HFFc6 (cell line): ENCODE results near the gene RALGPS2. TPM values are rescaled to one million over a fixed set of nuclear protein-coding genes. Genes with fewer than 3 reads are reported as not detected.

Experiments
- DNase-seq: peaks from one replicate; pipeline ENCODE4 v3.0.0-alpha.2; 2018
- H3K27ac Mint-ChIP-seq: 2 replicates; pipeline ENCODE4 v1.8.0; 2020; ENCODE audit warnings: mild to moderate bottlenecking, mixed read lengths
- H3K27me3 Mint-ChIP-seq: 2 replicates; pipeline ENCODE4 v1.8.0; 2021; ENCODE audit warnings: mild to moderate bottlenecking, moderate library complexity, mixed read lengths; ENCODE audit not compliant: insufficient read depth
- H3K36me3 Mint-ChIP-seq: 2 replicates; pipeline ENCODE4 v1.8.0; 2021; ENCODE audit warnings: low read depth, mixed read lengths
- H3K4me1 Mint-ChIP-seq: 2 replicates; pipeline ENCODE4 v1.8.0; 2020; ENCODE audit warnings: low read depth, mixed read lengths
- H3K4me3 Mint-ChIP-seq: 2 replicates; pipeline ENCODE4 v1.8.0; 2020; ENCODE audit warnings: mild to moderate bottlenecking, moderate library complexity, mixed read lengths
- H3K9me3 Mint-ChIP-seq: 2 replicates; pipeline ENCODE4 v1.8.0; 2020; ENCODE audit warnings: mild to moderate bottlenecking, mixed read lengths
- total RNA-seq, 6 experiments: library from RNA; stranded (reverse); fragmentation: NEBNext Ultra II Directional; extraction: Animal tissue kit (Norgen Biotek cat#: 25700); gene quantifications; 2 replicates in 1 of 6; 3 replicates in 5 of 6; pipeline ENCODE4 v1.2.3, GENCODE V29; 2021
- TF ChIP-seq, protein P1 (sequence below): fragments of 200-600 bp; sonication (generic); IDR thresholded peaks from 2 replicates; pipeline ENCODE4 v1.5.0; 2021; ENCODE audit warnings: antibody characterized with exemption, mild to moderate bottlenecking

The RALGPS2 gene
- total RNA-seq, 6 experiments from 2014 or later: 41.5 to 59.2 (median 48.9) TPM

DNA sequence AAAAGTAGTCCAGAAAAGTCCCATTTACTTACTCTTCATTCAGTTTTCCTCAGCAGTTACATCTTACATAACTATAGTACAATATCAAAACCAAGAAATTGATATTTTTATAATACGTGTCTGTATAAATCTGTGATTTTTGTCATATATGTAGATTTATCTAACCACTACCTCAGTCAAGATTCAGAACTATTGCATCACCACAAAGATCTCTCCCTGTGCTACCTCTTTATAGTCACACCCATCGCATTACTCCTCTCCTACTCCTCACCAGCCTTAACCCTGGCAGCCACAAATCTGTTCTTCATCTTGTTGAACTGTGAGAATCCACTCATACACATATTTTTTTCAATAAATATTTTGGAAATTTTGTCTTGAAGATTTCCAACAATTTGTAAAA is 72.5 kb downstream of the RALGPS2 start:
- no peak overlapping the region for H3K4me3 Mint-ChIP-seq
- H3K27me3 Mint-ChIP-seq: no peaks in the 10 kb centered on the region; the same call in 1 of the 2 replicates
- H3K36me3 Mint-ChIP-seq: peaks cover 37% of the 10 kb centered on the region
- H3K4me1 Mint-ChIP-seq: no peaks in the 10 kb centered on the region
- TF ChIP-seq, protein P1, sequence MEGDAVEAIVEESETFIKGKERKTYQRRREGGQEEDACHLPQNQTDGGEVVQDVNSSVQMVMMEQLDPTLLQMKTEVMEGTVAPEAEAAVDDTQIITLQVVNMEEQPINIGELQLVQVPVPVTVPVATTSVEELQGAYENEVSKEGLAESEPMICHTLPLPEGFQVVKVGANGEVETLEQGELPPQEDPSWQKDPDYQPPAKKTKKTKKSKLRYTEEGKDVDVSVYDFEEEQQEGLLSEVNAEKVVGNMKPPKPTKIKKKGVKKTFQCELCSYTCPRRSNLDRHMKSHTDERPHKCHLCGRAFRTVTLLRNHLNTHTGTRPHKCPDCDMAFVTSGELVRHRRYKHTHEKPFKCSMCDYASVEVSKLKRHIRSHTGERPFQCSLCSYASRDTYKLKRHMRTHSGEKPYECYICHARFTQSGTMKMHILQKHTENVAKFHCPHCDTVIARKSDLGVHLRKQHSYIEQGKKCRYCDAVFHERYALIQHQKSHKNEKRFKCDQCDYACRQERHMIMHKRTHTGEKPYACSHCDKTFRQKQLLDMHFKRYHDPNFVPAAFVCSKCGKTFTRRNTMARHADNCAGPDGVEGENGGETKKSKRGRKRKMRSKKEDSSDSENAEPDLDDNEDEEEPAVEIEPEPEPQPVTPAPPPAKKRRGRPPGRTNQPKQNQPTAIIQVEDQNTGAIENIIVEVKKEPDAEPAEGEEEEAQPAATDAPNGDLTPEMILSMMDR: no peak
- H3K9me3 Mint-ChIP-seq: no peaks in the 10 kb centered on the region; the same call in 1 of the 2 replicates
- H3K27ac Mint-ChIP-seq: no peak overlapping the region
- no peak for DNase-seq

DNA sequence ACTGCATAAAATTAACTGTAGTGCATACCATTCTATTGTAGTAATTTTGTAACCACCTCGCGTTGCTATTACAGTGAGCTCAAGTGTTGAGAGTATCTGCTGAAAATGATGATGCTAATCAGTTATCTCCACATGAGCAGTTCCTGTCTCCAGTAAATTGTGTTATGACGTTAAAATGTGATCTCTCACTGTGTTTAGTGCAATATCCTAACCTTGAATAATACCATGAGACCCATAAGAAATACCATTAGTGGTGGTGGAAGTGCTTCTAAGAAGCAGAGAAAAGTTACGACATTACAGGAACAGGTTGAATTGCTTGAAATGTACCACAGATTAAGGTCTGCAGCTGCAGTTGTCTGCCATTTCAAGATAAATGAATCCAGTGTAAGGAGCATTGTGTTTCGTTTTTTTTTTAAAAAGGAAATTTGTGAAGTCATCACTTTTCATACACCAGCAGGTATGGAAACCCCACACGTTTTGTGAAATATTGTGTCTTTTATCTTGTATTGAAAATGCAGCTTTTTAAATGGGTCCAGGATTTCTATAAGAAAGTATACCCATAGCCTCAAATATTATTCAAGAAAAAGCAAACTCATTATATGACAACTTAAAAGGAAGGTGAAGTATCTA is 73.3 kb downstream of the RALGPS2 start:
- no peak overlapping the region for H3K27ac Mint-ChIP-seq

DNA sequence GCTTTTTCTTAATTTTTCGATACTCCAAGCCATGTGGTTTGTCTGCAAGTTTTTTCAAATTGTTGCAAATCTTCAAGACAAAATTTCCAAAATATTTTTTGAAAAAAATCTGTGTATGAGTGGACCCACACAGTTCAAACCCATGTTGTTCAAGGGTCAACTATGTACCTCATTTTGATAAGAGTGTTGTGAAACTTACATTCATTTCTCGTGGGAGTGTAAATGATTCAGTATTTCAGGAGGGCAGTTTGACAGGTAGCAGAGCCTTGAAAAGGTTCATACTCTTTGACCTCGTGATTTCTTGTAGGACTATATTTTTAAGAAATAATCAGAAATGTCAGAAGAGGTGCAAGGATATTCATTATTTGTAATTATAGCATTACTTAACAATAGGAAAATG is 77.8 kb downstream of the RALGPS2 start:
- Mint-ChIP-seq H3K27ac (no peak overlapping the region), H3K36me3 (peaks cover 25% of the 10 kb centered on the region), H3K4me1 (no peaks in the 10 kb centered on the region), H3K9me3 (no peaks in the 10 kb centered on the region; the same call in 1 of the 2 replicates), H3K27me3 (no peaks in the 10 kb centered on the region), H3K4me3 (no peak overlapping the region)
- no peak for DNase-seq
- TF ChIP-seq, protein P1: no peak

More for the DNA sequence above, 73.3 kb downstream of the RALGPS2 start:
- H3K36me3 Mint-ChIP-seq: peaks cover 37% of the 10 kb centered on the region
- TF ChIP-seq, protein P1: no peak
- DNase-seq: no peak
- no peaks in the 10 kb centered on the region; the same call in 1 of the 2 replicates for H3K27me3 Mint-ChIP-seq
- H3K4me3 Mint-ChIP-seq: no peak overlapping the region
- H3K4me1 Mint-ChIP-seq: no peaks in the 10 kb centered on the region
- H3K9me3 Mint-ChIP-seq: no peaks in the 10 kb centered on the region; the same call in 1 of the 2 replicates

DNA sequence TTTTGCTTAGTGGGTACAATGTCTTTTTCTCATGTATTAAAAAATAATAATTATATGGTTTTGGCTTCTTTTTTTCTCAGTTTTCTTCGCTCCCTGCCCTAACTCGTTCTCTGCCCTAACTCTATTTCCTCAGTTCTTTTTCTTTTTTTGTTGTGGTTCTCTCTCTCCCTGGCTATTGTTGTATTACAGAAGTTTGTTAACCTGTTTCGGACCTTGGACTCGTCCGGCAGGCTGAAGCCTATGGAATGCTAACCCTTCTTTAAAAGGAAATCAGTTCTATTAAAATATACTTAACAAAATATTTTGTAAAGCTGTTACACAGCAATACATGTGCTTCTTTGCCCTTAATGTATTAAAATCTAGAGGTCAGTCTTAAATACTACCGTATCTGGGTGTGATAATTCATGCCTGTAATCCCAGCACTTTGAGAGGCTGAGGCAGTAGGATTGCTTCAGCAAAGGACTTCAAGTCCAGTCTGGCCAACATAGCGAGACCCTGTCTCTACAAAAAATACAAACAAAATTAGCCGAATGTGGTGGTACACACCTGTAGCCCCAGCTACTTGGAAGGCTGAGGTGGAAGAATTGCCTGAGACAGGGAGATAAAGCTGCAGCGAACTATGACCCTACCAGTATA is 81.7 kb downstream of the RALGPS2 start:
- H3K27ac Mint-ChIP-seq: no peak overlapping the region
- TF ChIP-seq, protein P1: no peak
- H3K36me3 Mint-ChIP-seq: peaks cover 18% of the 10 kb centered on the region
- DNase-seq: no peak
- no peaks in the 10 kb centered on the region for H3K27me3 Mint-ChIP-seq
- no peak overlapping the region for H3K4me3 Mint-ChIP-seq
- H3K4me1 Mint-ChIP-seq: no peaks in the 10 kb centered on the region
- no peaks in the 10 kb centered on the region for H3K9me3 Mint-ChIP-seq

DNA sequence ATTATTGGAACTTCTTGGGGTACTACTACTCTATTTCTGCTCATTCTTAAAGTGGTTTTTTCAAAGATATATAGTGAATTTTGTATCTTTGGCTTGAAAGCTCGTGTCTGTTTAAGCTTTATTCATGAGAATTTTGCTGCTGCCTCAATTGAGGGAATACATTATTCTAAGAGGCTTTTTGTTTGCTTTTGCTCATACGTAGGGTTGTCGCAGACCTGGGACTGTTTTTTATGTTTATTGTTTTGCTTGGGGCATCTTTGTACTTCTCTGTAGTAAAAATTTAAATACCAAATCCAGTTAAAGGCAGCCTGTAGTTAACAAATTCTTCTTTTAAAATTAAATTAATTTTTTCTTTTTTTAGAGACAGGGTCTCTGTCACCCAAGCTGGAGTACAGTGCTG is 83.5 kb downstream of the RALGPS2 start:
- Mint-ChIP-seq H3K27me3 (no peaks in the 10 kb centered on the region), H3K27ac (no peak overlapping the region), H3K4me1 (no peaks in the 10 kb centered on the region), H3K36me3 (peaks cover 18% of the 10 kb centered on the region), H3K9me3 (no peaks in the 10 kb centered on the region), H3K4me3 (no peak overlapping the region)
- TF ChIP-seq, protein P1: no peak
- no peak for DNase-seq
